GM21526 (cell line): Measurements from ENCODE around the gene PAOX.
"Not testable (repeated sequence)": the region's sequence is repeated elsewhere in the genome, so short reads cannot be mapped to it uniquely, and the experiment has no call there.

Source experiments
- ATAC-seq: cut with Tn5 transposase; IDR thresholded peaks from one replicate; pipeline ENCODE4 v1.9.1; 2021; ENCODE audit warnings: moderate library complexity; ENCODE audit not compliant: unreplicated experiment, low FRiP score

The PAOX gene

GRCh38 chr10:133379801-133380666, 972 bp downstream of the PAOX start:
- peak; percentile 9 for ATAC-seq

- ATAC-seq: no peak
Measured at GRCh38 chr10:133381036-133381435, 2.0 kb downstream of the PAOX start.

GRCh38 chr10:133383551-133383950, 4.5 kb downstream of the PAOX start:
- ATAC-seq: no peak

GRCh38 chr10:133384071-133384470, 5.0 kb downstream of the PAOX start:
- no peak for ATAC-seq

GRCh38 chr10:133385214-133385613, 6.2 kb downstream of the PAOX start:
- no peak for ATAC-seq

- not testable (repeated sequence) for ATAC-seq
Measured at GRCh38 chr10:133386951-133387350, 7.9 kb downstream of the PAOX start.

- ATAC-seq: no peak
Measured at GRCh38 chr10:133388236-133388972, 9.3 kb downstream of the PAOX start.

GRCh38 chr10:133388973-133389818, 10.1 kb downstream of the PAOX start:
- peak; percentile 79 for ATAC-seq

- no peak for ATAC-seq
Measured at GRCh38 chr10:133390597-133391248, 11.7 kb downstream of the PAOX start.

GRCh38 chr10:133391249-133391635, 12.2 kb downstream of the PAOX start:
- ATAC-seq: no peak

- ATAC-seq: no peak
Measured at GRCh38 chr10:133391761-133392518, 12.9 kb downstream of the PAOX start.

- ATAC-seq: no peak
Measured at GRCh38 chr10:133393401-133394063, 14.5 kb downstream of the PAOX start.

GRCh38 chr10:133394064-133394663, 15.1 kb downstream of the PAOX start, which contains the start of gene MTG1:
TSS of gene MTG1 (plus strand) at chr10:133394157. CDS start at chr10:133394221, 64 bp downstream.
- peak; percentile 64 for ATAC-seq

GRCh38 chr10:133394801-133395221, 15.7 kb downstream of the PAOX start:
- no peak for ATAC-seq

GRCh38 chr10:133396035-133396624, 17.1 kb downstream of the PAOX start:
- ATAC-seq: no peak

GRCh38 chr10:133397938-133398337, 18.9 kb downstream of the PAOX start:
- no peak for ATAC-seq

- no peak for ATAC-seq
Measured at GRCh38 chr10:133399123-133399601, 20.1 kb downstream of the PAOX start.
